ENCODE measurements around the gene HMBS.
"Not testable (repeated sequence)": the region's sequence is repeated elsewhere in the genome, so short reads cannot be mapped to it uniquely, and the experiment has no call there.

Gene HMBS

DNA sequence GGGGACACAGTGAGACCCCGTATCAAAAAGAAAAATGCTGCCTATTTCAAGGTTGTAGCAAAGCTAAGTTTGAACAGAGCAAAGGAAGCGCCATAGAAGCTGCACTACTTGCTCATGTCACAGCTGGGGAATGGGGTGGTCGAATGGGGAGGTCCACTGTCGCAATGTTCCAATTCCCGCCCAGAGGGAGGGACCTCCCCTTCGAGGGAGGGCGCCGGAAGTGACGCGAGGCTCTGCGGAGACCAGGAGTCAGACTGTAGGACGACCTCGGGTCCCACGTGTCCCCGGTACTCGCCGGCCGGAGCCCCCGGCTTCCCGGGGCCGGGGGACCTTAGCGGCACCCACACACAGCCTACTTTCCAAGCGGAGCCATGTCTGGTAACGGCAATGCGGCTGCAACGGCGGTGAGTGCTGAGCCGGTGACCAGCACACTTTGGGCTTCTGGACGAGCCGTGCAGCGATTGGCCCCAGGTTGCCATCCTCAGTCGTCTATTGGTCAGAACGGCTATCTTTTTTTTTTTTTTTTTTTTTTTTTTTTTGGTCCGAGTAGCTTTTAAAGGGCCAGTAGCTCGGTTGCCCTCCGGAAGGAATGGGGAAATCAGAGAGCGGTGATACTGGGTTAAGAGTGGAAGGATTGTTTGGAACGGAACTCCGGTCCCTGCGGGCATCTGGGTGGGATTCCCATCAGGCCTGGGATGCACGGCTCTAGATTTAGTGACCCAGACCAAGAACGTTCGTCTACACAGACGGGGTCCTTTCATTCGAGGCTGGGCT, at the start of gene HMBS:
Gene HMBS (plus strand): TSS at position 219 of the 774 bp plus-strand sequence. CDS start 153 bp downstream, at position 372.
- POLR2A ChIA-PET = interaction anchor here (0.6 to 5.5 kb wide), 14 partner anchors 8 to 1524 kb away, joined by 3 to 76 read pairs (median 8); partner anchors contain the start of genes HINFP, HYOU1 and VPS11
- CTCF ChIA-PET = interaction anchor here (0.8 to 1.3 kb wide), 5 partner anchors 10 to 121 kb away, joined by 3 to 7 read pairs (median 4); partner anchors contain the start of genes CBL and DPAGT1
- TF ChIP-seq, protein P1, sequence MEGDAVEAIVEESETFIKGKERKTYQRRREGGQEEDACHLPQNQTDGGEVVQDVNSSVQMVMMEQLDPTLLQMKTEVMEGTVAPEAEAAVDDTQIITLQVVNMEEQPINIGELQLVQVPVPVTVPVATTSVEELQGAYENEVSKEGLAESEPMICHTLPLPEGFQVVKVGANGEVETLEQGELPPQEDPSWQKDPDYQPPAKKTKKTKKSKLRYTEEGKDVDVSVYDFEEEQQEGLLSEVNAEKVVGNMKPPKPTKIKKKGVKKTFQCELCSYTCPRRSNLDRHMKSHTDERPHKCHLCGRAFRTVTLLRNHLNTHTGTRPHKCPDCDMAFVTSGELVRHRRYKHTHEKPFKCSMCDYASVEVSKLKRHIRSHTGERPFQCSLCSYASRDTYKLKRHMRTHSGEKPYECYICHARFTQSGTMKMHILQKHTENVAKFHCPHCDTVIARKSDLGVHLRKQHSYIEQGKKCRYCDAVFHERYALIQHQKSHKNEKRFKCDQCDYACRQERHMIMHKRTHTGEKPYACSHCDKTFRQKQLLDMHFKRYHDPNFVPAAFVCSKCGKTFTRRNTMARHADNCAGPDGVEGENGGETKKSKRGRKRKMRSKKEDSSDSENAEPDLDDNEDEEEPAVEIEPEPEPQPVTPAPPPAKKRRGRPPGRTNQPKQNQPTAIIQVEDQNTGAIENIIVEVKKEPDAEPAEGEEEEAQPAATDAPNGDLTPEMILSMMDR (IDR thresholded peaks at IDR 0.05; ENCODE audit: control extremely low read depth, extremely low read depth, low read depth, missing control alignments) = no peak
- peak; percentile 92 for DNase-seq (ENCODE audit: extremely low spot score)

DNA sequence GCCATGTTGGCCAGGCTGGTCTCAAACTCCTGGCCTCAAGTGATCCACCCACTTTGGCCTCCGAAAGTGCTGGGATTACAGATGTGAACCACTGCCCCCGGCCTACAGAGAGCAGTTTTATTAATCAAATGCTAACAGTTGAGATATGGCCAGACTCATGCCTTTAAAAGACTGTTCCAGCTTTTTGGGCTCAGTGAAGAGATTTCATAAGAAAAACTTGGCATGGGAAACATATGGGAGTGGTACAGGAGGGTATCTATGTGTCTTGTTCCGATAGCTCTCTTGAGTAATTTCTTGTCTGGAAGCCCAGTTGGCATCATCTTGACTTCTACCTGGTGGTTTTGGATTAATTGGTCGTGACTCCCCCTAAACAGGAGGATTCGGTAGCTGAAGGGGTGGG, 45.8 kb upstream of the HMBS start:
- TF ChIP-seq, protein P1 (IDR thresholded peaks at IDR 0.05; ENCODE audit: control extremely low read depth, extremely low read depth, low read depth, missing control alignments) = no peak
- CTCF ChIA-PET = interaction anchor here (1.0 to 1.6 kb wide), 4 partner anchors 9 to 23 kb away, joined by 3 to 4 read pairs (median 3); partner anchors contain the start of gene HYOU1
- DNase-seq (ENCODE audit: extremely low spot score) = no peak
- POLR2A ChIA-PET = no interaction called here

DNA sequence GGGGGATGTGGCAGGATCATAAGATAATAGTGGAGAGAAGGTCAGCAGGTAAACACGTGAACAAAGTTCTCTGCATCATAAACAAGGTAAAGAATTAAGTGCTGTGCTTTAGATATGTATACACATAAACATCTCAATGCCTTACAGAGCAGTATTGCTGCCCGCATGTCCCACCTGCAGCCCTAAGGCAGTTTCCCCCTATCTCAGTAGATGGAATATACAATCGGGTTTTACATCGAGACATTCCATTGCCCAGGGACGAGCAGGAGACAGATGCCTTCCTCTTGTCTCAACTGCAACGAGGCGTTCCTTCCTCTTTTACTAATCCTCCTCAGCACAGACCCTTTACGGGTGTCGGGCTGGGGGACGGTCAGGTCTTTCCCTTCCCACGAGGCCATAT, 45.2 kb upstream of the HMBS start:
- CTCF ChIA-PET; POLR2A ChIA-PET; DNase-seq (ENCODE audit: extremely low spot score): not testable (repeated sequence)

DNA sequence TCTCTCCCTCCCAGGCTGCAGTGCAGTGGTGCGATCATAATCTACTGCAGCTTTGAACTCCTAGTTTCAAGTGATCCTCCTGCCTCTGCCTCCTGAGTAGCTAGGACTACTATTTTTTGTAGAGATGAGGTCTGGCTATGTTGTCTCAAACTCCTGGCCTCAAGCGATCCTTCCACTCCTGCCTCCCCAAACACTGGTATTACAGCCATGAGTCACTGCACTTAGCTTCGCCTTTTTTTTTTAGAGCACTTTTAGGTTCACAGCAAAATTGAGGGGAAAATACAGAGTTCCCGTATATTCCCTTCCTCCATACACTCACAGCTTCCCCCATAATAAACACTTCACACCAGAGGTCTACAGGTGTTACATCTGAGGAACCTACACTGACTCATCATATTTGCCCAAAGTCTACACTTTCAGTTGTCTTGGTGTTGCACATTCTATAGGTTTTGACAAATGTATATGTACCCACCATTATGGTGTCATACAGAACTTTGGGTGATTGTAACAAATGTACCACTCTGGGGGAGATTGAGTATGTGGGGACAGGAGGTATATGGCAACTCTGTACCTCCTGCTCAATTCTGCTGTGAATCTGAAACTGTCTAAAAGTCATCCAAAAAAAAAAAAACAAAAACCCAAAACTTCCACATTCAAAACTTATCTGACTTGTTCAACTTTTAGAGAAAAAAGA, 42.7 kb upstream of the HMBS start:
- DNase-seq (ENCODE audit: extremely low spot score) = no peak
- ChIA-PET CTCF (interaction anchor here (3.2 to 4.3 kb wide), 2 partner anchors 9 to 14 kb away, joined by 10 to 19 read pairs; partner anchors contain the start of gene HYOU1), POLR2A (interaction anchor here (0.7 kb wide), 1 partner anchor 282 kb away, joined by 6 read pairs; no protein-coding TSS in a partner anchor)
- TF ChIP-seq, protein P1 (IDR thresholded peaks at IDR 0.05; ENCODE audit: control extremely low read depth, extremely low read depth, low read depth, missing control alignments) = no peak

DNA sequence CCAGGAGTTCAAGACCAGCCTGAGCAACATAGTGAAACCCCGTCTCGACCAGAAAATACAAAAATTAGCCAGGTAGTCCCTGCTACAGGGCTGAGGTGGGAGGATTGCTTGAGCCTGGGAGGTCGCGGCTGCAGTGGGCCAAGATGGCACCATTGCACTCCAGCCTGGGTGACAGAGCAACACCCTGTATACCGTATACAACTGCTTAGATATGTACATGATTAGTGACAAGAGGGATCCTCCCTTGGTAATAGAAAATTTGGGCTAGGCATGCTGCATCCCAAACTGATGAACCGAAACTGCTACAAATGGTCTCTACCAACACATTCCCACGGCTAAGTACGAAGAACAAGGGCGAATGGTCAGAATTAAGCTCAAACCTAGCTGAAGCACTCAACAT, 41.8 kb upstream of the HMBS start:
- POLR2A ChIA-PET = interaction anchor here (1.4 kb wide), 1 partner anchor 25 kb away, joined by 4 read pairs; the partner anchor contains the start of gene VPS11
- CTCF ChIA-PET = interaction anchor here (1.4 to 5.6 kb wide), 4 partner anchors 8 to 295 kb away, joined by 3 to 47 read pairs (median 14); partner anchors contain the start of genes HYOU1 and SLC37A4
- DNase-seq (ENCODE audit: extremely low spot score) = no peak
- TF ChIP-seq, protein P1 (IDR thresholded peaks at IDR 0.05; ENCODE audit: control extremely low read depth, extremely low read depth, low read depth, missing control alignments) = no peak

DNA sequence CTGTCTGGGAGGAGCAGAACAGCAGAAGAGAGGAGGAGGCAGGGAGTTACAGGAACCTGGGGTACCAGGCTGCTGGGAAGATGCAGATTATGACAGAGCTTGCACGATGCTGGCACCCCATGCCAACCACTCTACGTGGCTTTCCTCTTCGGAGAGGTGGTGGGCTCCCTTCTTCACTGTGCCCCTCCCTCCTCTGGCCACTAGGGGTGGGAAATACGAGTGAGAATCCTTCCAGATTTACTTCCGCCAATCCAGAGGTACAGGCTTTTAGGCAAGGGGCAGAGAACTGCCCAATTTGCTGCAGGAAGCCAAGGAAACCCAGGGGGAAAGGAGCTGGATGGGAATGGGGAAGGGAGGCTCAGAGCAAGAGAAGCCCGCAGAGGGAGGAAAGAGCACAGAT, 40.0 kb upstream of the HMBS start:
- DNase-seq (ENCODE audit: extremely low spot score) = no peak
- ChIA-PET POLR2A (interaction anchor here (1.2 kb wide), 1 partner anchor 57 kb away, joined by 4 read pairs; the partner anchor contains the start of gene DPAGT1), CTCF (interaction anchor here (4.3 to 5.6 kb wide), 2 partner anchors 11 to 13 kb away, joined by 19 to 47 read pairs; partner anchors contain the start of genes HYOU1 and SLC37A4)
- TF ChIP-seq, protein P1 (IDR thresholded peaks at IDR 0.05; ENCODE audit: control extremely low read depth, extremely low read depth, low read depth, missing control alignments) = no peak
